CD14-positive monocyte (primary cell): ENCODE results near the gene MAN1C1. TPM values are rescaled to one million over a fixed set of nuclear protein-coding genes. Genes with fewer than 3 reads are reported as not detected.

Experiments
- DNase-seq, 3 donors: peaks; one replicate each; pipeline ENCODE4 v3.0.0-alpha.2; 2011 to 2022
- H2AFZ ChIP-seq: 2 replicates; pipeline ENCODE4 v1.6.0; 2012; ENCODE audit warnings: mild to moderate bottlenecking, low read depth, low read length, inconsistent platforms; ENCODE audit not compliant: insufficient read depth, poor library complexity, severe bottlenecking
- H3K27ac ChIP-seq, 2 donors: 1 replicate in 1 of 2; 2 replicates in 1 of 2; pipeline ENCODE4 v1.5.1; 2012 to 2013; ENCODE audit warnings: low read length in 2 of 2, control low read depth in 1 of 2, inconsistent platforms in 1 of 2, low read depth in 1 of 2, mild to moderate bottlenecking in 1 of 2
- H3K27me3 ChIP-seq, 2 donors: one replicate each; pipeline versions ENCODE4 v1.6.0 to v1.6.1; 2011 to 2013; ENCODE audit warnings: low read length in 2 of 2; ENCODE audit not compliant: control insufficient read depth in 2 of 2, insufficient read depth in 2 of 2
- H3K36me3 ChIP-seq, 2 donors: replicated peaks in 1 of 2; 1 replicate in 1 of 2; 2 replicates in 1 of 2; pipeline versions ENCODE4 v1.5.1 to v1.6.1; 2012 to 2013; ENCODE audit warnings: low read length in 2 of 2, control low read depth in 1 of 2, inconsistent platforms in 1 of 2, mild to moderate bottlenecking in 1 of 2; ENCODE audit not compliant: insufficient read depth in 2 of 2, control insufficient read depth in 1 of 2
- H3K4me1 ChIP-seq, 2 donors: 1 replicate in 1 of 2; 2 replicates in 1 of 2; pipeline versions ENCODE4 v1.5.1 to v1.6.1; 2012 to 2013; ENCODE audit warnings: low read length in 2 of 2, control low read depth in 1 of 2, inconsistent platforms in 1 of 2, mild to moderate bottlenecking in 1 of 2, moderate library complexity in 1 of 2; ENCODE audit not compliant: insufficient read depth in 2 of 2, control insufficient read depth in 1 of 2
- H3K4me2 ChIP-seq: replicated peaks from 2 replicates; pipeline ENCODE3; 2012; ENCODE audit warnings: low read length, moderate library complexity, mild to moderate bottlenecking; ENCODE audit not compliant: poor library complexity, severe bottlenecking; ENCODE audit errors: extremely low read depth
- H3K4me3 ChIP-seq, 3 experiments: fragments of 200-600 bp in 1 of 3; sonication (generic) in 1 of 3; replicated peaks in 1 of 3; 1 replicate in 2 of 3; 2 replicates in 1 of 3; pipeline ENCODE4 v1.5.1; 2011 to 2013; ENCODE audit warnings: low read length in 3 of 3, mild to moderate bottlenecking in 3 of 3, control low read depth in 2 of 3, low read depth in 2 of 3, inconsistent platforms in 1 of 3, moderate library complexity in 1 of 3
- H3K79me2 ChIP-seq: 2 replicates; pipeline ENCODE4 v1.6.0; 2012; ENCODE audit warnings: mild to moderate bottlenecking, control low read depth, inconsistent platforms, low read length, moderate library complexity; ENCODE audit not compliant: insufficient read depth
- H3K9ac ChIP-seq: 2 replicates; pipeline ENCODE4 v1.6.0; 2017; ENCODE audit warnings: low read length, mild to moderate bottlenecking; ENCODE audit not compliant: insufficient read depth, poor library complexity, severe bottlenecking
- H3K9me3 ChIP-seq, 2 donors: replicated peaks in 1 of 2; 1 replicate in 1 of 2; 2 replicates in 1 of 2; pipeline versions ENCODE4 v1.5.1 to v1.6.1; 2012 to 2013; ENCODE audit warnings: low read length in 2 of 2, control low read depth in 1 of 2; ENCODE audit not compliant: control insufficient read depth in 1 of 2, insufficient read depth in 1 of 2
- H4K20me1 ChIP-seq: 2 replicates; pipeline ENCODE4 v1.6.0; 2012; ENCODE audit warnings: mild to moderate bottlenecking, low read length, control low read depth, moderate library complexity; ENCODE audit not compliant: insufficient read depth
- H3K27ac Mint-ChIP-seq, 7 donors: one replicate each; pipeline ENCODE4 v1.8.0; 2020; ENCODE audit warnings: mild to moderate bottlenecking in 7 of 7, mixed read lengths in 7 of 7, moderate library complexity in 6 of 7, inconsistent platforms in 2 of 7
- H3K27me3 Mint-ChIP-seq, 3 donors: one replicate each; pipeline ENCODE4 v1.8.0; 2021 to 2022; ENCODE audit warnings: low read depth in 3 of 3, mild to moderate bottlenecking in 3 of 3, mixed read lengths in 3 of 3, moderate library complexity in 3 of 3, inconsistent platforms in 1 of 3
- H3K36me3 Mint-ChIP-seq, 2 donors: one replicate each; pipeline ENCODE4 v1.8.0; 2020; ENCODE audit warnings: mixed read lengths in 2 of 2, inconsistent platforms in 1 of 2, mild to moderate bottlenecking in 1 of 2
- H3K4me1 Mint-ChIP-seq: one replicate; pipeline ENCODE4 v1.8.0; 2020; ENCODE audit warnings: mild to moderate bottlenecking, mixed read lengths
- H3K4me3 Mint-ChIP-seq, 2 donors: one replicate each; pipeline ENCODE4 v1.8.0; 2020; ENCODE audit warnings: mild to moderate bottlenecking in 2 of 2, mixed read lengths in 2 of 2, moderate library complexity in 1 of 2
- H3K9me3 Mint-ChIP-seq, 7 donors: one replicate each; pipeline ENCODE4 v1.8.0; 2020 to 2022; ENCODE audit warnings: mixed read lengths in 7 of 7, mild to moderate bottlenecking in 6 of 7, moderate library complexity in 6 of 7, inconsistent platforms in 2 of 7
- WGBS: methylation state at CpG from one replicate; pipeline ENCODE4 v1.1.5; 2013; ENCODE audit warnings: missing lambda C conversion rate; ENCODE audit not compliant: insufficient coverage; 5-methylcytosine and 5-hydroxymethylcytosine counted together
- intact Hi-C, 2 donors: fragments of 100-400 bp; cut with micrococcal nuclease; formaldehyde crosslinking; loops; one replicate each; pipeline versions ENCODE4 v1.15.0 to v1.15.1; 2023
- polyA plus RNA-seq, 3 donors: library from polyadenylated mRNA; depleted of rRNA in 1 of 3; unstranded in 2 of 3; stranded (reverse) in 1 of 3; fragments of 300-500 nt in 2 of 3; fragments of >200 nt in 1 of 3; fragmentation: Illumina TruSeq in 2 of 3; gene quantifications; 1 replicate in 2 of 3; 2 replicates in 1 of 3; pipeline ENCODE4 v1.2.3, GENCODE V29; 2012 to 2021
- TF ChIP-seq, protein P1 (sequence below): fragments of 200-600 bp; IDR thresholded peaks from one replicate; pipeline ENCODE4 v1.8.0; 2022; ENCODE audit warnings: antibody characterized with exemption, mild to moderate bottlenecking

Gene MAN1C1
- polyA plus RNA-seq, 3 donors: 1.2 to 7.2 (median 1.7) TPM

DNA sequence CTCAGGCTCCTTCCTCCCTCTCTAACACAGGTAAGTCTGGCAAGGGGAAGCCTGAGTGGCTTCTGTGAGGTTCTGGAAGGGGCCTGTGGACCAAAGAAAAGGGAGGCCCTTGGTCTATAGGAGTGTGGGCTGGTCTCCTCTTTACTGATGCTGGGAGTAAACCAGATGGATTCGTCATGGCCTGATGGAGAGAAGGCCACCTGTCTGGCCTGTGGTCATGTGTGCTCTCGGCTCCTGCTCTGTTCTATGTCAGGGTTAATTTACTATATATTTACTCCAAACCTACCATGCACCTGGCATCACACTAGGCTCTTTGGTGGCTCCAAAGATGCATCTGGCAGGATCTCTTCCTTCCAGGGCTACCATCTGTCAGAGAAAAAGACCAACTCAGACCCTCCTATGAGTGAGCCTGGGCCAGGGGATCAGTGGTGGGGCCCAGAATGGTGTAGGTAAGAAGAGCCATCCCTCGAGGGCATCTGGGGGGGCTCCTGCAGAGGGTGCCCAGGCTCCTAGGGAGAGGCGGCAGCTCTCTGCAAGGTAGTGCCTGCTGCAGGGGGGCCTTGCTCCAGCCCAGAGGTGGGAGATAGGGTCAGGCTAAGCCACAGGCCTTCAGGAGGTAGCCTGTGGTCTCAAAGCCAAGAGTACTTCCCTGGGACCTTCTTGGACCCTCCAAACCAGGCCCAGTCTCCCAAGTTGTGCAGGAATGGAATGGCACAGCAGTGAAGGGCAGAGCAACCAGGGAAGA lies 115.2 kb downstream of the MAN1C1 start:
- no peaks in the 10 kb centered on the region for H3K9me3 ChIP-seq
- no peak overlapping the region for H3K4me3 Mint-ChIP-seq
- TF ChIP-seq, protein P1, sequence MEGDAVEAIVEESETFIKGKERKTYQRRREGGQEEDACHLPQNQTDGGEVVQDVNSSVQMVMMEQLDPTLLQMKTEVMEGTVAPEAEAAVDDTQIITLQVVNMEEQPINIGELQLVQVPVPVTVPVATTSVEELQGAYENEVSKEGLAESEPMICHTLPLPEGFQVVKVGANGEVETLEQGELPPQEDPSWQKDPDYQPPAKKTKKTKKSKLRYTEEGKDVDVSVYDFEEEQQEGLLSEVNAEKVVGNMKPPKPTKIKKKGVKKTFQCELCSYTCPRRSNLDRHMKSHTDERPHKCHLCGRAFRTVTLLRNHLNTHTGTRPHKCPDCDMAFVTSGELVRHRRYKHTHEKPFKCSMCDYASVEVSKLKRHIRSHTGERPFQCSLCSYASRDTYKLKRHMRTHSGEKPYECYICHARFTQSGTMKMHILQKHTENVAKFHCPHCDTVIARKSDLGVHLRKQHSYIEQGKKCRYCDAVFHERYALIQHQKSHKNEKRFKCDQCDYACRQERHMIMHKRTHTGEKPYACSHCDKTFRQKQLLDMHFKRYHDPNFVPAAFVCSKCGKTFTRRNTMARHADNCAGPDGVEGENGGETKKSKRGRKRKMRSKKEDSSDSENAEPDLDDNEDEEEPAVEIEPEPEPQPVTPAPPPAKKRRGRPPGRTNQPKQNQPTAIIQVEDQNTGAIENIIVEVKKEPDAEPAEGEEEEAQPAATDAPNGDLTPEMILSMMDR: no peak
- H3K27ac Mint-ChIP-seq: no peak overlapping the region
- no peaks in the 10 kb centered on the region for H3K4me1 ChIP-seq
- H3K27me3 ChIP-seq: no peaks in the 10 kb centered on the region
- WGBS: 100% methylated on average over 1 of the region's 4 CpGs
- no peak overlapping the region for H3K27ac ChIP-seq
- H3K36me3 Mint-ChIP-seq: peaks cover 0 to 1% of the 10 kb centered on the region in 2 donors
- H4K20me1 ChIP-seq: peaks cover 39% of the 10 kb centered on the region
- H3K36me3 ChIP-seq: no peaks in the 10 kb centered on the region
- no peak overlapping the region for H3K9ac ChIP-seq
- peaks cover 6% of the 10 kb centered on the region for H3K4me1 Mint-ChIP-seq
- H3K4me3 ChIP-seq: no peak overlapping the region
- peaks cover 0 to 2% (median 0%) of the 10 kb centered on the region in 7 donors for H3K9me3 Mint-ChIP-seq
- intact Hi-C loops: no loop called here
- DNase-seq: no peak
- no peak overlapping the region for H2AFZ ChIP-seq
- no peaks in the 10 kb centered on the region for H3K79me2 ChIP-seq
- H3K27me3 Mint-ChIP-seq: peaks cover 2 to 8% (median 2%) of the 10 kb centered on the region in 3 donors
- H3K4me2 ChIP-seq: no peak overlapping the region

DNA sequence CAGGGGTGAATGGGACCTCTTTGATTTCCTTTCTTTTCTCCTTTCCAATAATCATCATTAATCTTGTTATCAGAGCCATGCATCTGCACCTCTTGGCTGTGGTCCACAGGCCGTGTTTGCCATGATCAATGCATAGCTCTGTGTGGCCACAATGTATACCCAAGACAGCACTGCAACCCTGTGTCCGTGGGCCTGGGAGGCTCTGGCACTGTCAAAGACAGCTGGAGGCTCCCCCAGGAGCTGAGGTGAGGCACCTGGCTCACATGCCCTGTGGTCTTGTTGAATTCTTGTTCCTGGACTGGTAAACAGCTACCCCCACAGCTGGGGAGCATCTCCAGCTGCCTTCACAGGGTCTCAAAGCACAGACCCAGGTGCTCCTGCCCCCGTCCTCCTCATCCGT lies 116.2 kb downstream of the MAN1C1 start:
- H3K4me3 Mint-ChIP-seq: no peak overlapping the region
- H3K4me1 Mint-ChIP-seq: peaks cover 6% of the 10 kb centered on the region
- H3K27me3 Mint-ChIP-seq: peaks cover 0 to 8% (median 2%) of the 10 kb centered on the region in 3 donors
- Histone ChIP-seq H4K20me1 (peaks cover 32% of the 10 kb centered on the region), H3K27ac (no peak overlapping the region), H3K4me1 (no peaks in the 10 kb centered on the region), H3K4me3 (no peak overlapping the region), H3K36me3 (no peaks in the 10 kb centered on the region), H3K27me3 (no peaks in the 10 kb centered on the region), H3K9ac (no peak overlapping the region), H3K79me2 (no peaks in the 10 kb centered on the region), H2AFZ (no peak overlapping the region), H3K9me3 (no peaks in the 10 kb centered on the region), H3K4me2 (no peak overlapping the region)
- intact Hi-C loops: no loop called here
- TF ChIP-seq, protein P1: no peak
- WGBS: 100% methylated on average over 4 of the region's 4 CpGs
- H3K36me3 Mint-ChIP-seq: no peaks in the 10 kb centered on the region
- DNase-seq: no peak
- peaks cover 0 to 3% (median under 1%) of the 10 kb centered on the region in 7 donors for H3K9me3 Mint-ChIP-seq
- no peak overlapping the region for H3K27ac Mint-ChIP-seq
